GM19023 (cell line): Measurements from ENCODE around the gene SERPINB11.
"Not testable (repeated sequence)": the region's sequence is repeated elsewhere in the genome, so short reads cannot be mapped to it uniquely, and the experiment has no call there.

Experiments
- ATAC-seq: cut with Tn5 transposase; IDR thresholded peaks from one replicate; pipeline ENCODE4 v1.9.1; 2021; ENCODE audit warnings: mild to moderate bottlenecking, moderate library complexity; ENCODE audit not compliant: unreplicated experiment

The SERPINB11 gene

DNA sequence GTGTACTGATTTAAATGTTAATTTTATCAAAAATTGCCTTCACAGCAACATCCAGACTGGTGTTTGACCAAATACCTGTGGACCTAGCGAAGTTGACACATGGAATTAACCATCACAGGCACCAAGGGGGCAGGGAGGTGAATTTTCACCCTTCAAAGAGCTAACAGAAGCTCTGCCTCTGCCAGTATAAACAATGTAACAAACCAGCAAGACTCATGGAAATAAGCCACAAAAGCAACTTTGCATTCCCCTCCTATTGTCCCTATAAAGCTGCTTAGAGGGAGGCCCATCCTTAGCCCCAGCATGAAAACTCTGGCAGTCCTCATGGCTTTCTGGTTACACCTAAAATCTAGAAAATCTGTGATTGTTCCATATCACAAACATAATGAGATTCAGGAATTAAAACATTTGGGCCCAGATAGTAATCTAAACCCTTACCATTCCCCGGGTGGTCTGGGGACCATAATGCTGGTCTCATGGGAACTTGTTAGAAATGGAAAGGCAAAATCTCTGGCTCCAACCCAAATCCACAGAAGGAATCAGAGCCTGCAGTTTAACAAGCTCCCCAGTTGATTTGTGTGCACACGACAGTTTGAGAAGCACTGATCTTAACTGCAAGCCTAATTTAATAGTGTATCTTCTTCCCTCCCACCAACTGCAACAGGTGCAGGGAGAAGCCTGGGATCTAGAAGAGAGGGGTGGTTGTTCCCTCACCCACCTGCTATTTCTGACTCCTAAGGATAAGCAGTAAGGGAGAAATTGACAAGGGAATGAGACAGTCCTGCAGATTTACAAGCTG, 23.1 kb downstream of the SERPINB11 start:
- no peak for ATAC-seq

- no peak for ATAC-seq
Observed at GRCh38 chr18:63730773-63731172, 28.0 kb downstream of the SERPINB11 start.

DNA sequence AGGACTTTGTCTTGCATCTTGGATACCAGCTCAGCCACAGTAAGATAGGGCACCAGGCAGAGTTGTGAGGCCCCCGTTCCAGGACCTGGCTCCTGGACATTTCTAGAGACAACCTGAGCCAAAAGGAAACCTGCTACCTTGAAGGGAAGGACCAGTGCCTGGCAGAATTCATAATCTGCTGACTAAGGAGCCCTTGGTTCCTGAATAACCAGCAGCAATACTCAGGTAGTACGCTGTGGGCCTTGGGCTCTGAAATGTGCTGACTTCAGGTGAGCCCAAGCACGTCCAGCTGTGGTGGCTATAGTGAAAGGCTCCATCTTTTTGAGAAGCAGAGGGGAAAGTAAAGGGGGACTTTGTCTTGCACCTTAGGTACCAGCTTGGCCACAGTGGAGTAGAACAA, 28.5 kb downstream of the SERPINB11 start:
- ATAC-seq: no peak

- ATAC-seq: no peak
Observed at GRCh38 chr18:63736876-63737275, 34.1 kb downstream of the SERPINB11 start.

GRCh38 chr18:63741769-63742168, 39.0 kb downstream of the SERPINB11 start:
- no peak for ATAC-seq

DNA sequence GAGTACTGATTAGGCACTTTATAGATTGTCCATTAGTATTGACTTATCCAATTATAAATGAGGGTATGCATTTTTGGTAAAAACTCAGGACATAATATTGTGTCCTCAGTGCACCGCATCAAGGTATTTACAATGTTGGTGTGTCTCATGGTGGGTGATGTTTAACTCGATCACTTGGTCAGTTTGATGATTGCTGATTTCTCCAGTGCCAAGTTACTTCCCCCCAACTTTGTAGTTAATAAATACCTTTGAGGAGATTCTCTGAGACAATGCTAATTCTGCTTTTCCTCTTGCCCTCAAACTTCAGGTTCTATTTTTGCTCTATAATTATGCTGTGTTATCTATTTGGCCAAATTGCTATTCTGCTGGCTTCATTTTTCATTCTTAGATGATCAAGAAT, 44.2 kb downstream of the SERPINB11 start:
- no peak for ATAC-seq

DNA sequence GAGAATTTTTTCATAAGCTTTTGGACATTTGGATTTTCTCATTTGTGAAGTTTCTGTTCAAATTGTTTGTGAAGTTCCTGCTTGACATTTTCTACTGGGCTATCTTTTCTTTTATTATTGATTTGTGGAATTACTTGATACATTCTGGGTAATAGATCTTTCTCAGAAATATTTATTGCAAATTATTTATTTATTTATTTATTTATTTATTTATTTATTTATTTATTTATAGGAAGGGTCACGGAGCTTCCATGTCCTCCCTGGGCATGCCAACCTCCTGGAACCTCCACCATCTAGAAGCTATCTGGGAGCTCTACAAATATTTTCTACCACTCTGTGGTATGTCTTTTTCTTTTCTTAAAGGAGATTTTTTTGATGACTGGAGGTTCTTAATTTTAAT, 46.7 kb downstream of the SERPINB11 start:
- ATAC-seq: no peak

GRCh38 chr18:63752636-63753035, 49.9 kb downstream of the SERPINB11 start:
- ATAC-seq: no peak

- ATAC-seq: no peak
Observed at GRCh38 chr18:63753676-63754075, 50.9 kb downstream of the SERPINB11 start.

DNA sequence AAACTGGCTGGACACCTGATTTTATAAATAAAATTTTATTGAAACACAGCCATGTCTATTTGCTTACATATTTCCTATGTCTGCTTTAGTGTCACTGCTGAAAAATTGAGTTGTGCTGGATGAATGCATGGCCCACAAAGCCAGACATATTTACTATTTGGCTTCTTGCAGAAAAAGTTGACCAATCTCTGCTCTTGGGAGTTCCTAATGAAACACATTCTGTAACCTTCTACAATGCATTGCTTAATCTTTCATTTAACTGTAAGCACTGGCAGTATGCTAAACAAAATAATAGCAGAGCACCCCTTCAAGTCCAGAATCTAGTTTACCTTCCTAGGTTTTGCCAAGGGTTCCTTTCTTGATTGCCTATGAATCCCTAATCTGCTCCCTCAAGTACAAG, 54.8 kb downstream of the SERPINB11 start:
- ATAC-seq: no peak

- no peak for ATAC-seq
Observed at GRCh38 chr18:63758615-63759240, 56.0 kb downstream of the SERPINB11 start.

DNA sequence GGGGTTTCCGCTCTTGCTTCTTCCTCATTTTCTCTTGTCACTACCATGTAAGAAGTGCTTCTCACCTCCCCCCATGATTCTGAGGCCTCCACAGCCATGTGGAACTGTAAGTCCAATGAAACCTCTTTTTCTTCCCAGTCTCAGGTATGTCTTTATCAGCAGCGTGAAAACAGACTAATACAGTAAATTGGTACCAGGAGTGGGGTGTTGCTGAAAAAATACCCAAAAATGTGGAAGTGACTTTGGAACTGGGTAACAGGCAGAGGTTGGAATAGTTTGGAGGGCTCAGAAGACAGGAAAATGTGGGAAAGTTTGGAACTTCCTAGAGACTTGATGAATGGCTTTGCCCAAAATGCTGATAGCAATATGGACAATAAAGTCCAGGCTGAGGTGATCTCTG, 57.0 kb downstream of the SERPINB11 start:
- ATAC-seq: not testable (repeated sequence)

DNA sequence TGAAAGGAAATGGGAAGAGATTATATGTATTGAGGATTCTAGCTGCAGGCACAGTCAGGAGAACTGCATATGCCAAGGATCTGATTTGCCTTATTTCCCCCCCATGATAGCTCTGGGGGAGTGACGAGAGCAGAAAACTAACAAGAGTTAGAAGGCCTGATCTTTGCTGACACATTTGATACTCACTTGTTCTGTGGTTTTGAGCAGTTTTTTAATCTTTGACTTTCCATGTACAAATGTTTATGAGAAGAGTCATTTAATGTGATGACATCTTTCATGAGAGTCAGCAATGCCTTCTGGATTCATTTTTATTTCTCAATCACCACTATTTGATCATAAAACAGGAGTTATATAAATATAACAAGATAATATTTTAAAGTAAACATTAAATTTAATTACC, 59.8 kb downstream of the SERPINB11 start:
- ATAC-seq: no peak

DNA sequence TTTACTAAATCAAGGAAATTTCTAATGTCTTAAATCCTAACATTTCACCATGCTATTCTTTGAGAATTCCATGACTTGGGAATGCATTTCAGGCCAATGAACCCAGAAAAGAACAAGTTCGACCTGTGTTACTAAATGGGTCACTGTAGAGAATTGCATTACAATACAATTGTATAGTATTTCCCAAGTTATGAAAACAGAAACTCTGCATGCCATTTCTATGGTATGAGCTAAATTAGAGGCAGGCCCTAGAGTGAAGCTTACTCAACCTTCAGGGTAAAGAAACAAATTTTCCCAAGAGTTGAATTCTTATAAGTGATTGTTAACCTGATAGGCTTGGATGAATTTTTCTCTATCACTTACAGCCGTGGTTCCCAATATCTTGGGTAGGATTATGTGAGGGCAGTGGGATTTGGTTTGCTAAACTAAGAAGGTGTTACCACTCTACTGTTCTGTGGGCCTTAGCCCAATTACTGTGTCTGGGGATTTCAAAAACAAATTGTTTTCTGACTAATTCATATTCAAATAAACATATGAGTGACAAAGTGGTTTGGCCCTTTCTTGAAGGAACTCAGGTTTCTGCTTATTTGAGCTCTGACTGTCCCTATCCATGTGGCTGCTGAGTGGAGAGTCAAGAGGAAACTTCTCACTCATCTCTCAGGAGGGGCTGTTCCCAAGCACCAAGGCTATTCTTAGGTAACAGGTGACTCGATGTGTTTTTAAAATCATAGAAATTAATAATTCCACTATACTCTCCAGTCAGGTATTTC, 61.3 kb downstream of the SERPINB11 start:
- ATAC-seq: no peak

DNA sequence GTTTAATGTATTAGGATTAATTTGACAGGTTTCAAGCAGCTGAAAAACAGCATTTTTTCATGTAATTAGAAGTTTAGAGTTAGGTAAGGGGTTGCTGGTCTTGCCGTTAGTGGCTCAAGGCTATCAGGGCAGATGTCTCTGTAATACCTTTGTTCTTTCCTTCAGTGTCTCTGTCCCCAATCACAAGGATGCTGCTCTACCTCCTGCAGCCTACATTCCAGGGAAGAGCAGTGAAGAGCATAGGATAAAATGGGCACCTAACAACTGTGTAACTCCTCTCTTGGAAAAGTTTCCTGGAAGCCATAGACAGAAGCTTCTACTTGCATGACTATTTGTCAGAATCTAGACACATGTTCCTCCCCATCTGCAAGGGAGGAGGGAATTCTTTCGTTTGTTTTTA, 63.1 kb downstream of the SERPINB11 start:
- ATAC-seq: no peak
